ENCODE measurements around the gene CACNA1D.

CACNA1D gene

GRCh38 chr3:53675022-53675697, 180.7 kb downstream of the CACNA1D start:
- intact Hi-C loops (cut with DNase I), result no loop called here
- DNase-seq, result no peak

GRCh38 chr3:53675942-53676341, 181.5 kb downstream of the CACNA1D start:
- intact Hi-C loops (cut with DNase I), result no loop called here

GRCh38 chr3:53677413-53677812, 183.0 kb downstream of the CACNA1D start:
- DNase-seq, result peak in 1 of 10 donors; percentile 71
- intact Hi-C loops (cut with DNase I), result no loop called here

More at GRCh38 chr3:53675942-53676341, 181.5 kb downstream of the CACNA1D start:
- DNase-seq, result peak in 1 of 10 donors; percentile 81

- intact Hi-C loops (cut with DNase I), result no loop called here
- DNase-seq, result peak in 8 of 10 donors; percentile 43 to 93 (median 71)
These were observed 185.6 kb downstream of the CACNA1D start for GRCh38 chr3:53680028-53680427.

- intact Hi-C loops (cut with DNase I), result no loop called here
- no peak for DNase-seq
These were observed 188.4 kb downstream of the CACNA1D start for GRCh38 chr3:53682807-53683206.

GRCh38 chr3:53688066-53688465, 193.7 kb downstream of the CACNA1D start:
- DNase-seq, result no peak
- intact Hi-C loops (cut with DNase I), result no loop called here

- intact Hi-C loops (cut with DNase I), result no loop called here
- no peak for DNase-seq
These were observed 194.6 kb downstream of the CACNA1D start for GRCh38 chr3:53688989-53689388.

GRCh38 chr3:53689681-53690080, 195.3 kb downstream of the CACNA1D start:
- no peak for DNase-seq
- intact Hi-C loops (cut with DNase I), result no loop called here

- intact Hi-C loops (cut with DNase I), result no loop called here
- DNase-seq, result no peak
These were observed 196.1 kb downstream of the CACNA1D start for GRCh38 chr3:53690521-53690920.

GRCh38 chr3:53691349-53691748, 196.9 kb downstream of the CACNA1D start:
- no peak for DNase-seq
- intact Hi-C loops (cut with DNase I), result no loop called here

- no peak for DNase-seq
- intact Hi-C loops (cut with DNase I), result no loop called here
These were observed 197.5 kb downstream of the CACNA1D start for GRCh38 chr3:53691885-53692284.

- DNase-seq, result no peak
- intact Hi-C loops (cut with DNase I), result no loop called here
These were observed 199.0 kb downstream of the CACNA1D start for GRCh38 chr3:53693451-53693850.

GRCh38 chr3:53694046-53694445, 199.6 kb downstream of the CACNA1D start:
- DNase-seq, result no peak
- intact Hi-C loops (cut with DNase I), result no loop called here

- DNase-seq, result no peak
- intact Hi-C loops (cut with DNase I), result no loop called here
These were observed 200.4 kb downstream of the CACNA1D start for GRCh38 chr3:53694666-53695323.

- no peak for DNase-seq
These were observed 200.9 kb downstream of the CACNA1D start for GRCh38 chr3:53695324-53695690.

GRCh38 chr3:53696401-53697172, 202.2 kb downstream of the CACNA1D start:
- intact Hi-C loops (cut with DNase I), result no loop called here
- no peak for DNase-seq

More at GRCh38 chr3:53695324-53695690, 200.9 kb downstream of the CACNA1D start:
- intact Hi-C loops (cut with DNase I), result no loop called here

- DNase-seq, result no peak
- intact Hi-C loops (cut with DNase I), result no loop called here
These were observed 206.0 kb downstream of the CACNA1D start for GRCh38 chr3:53700441-53700840.

GRCh38 chr3:53702776-53703530, 208.5 kb downstream of the CACNA1D start:
- intact Hi-C loops (cut with DNase I), result no loop called here
- no peak for DNase-seq

GRCh38 chr3:53703630-53704362, 209.4 kb downstream of the CACNA1D start:
- no peak for DNase-seq
- intact Hi-C loops (cut with DNase I), result no loop called here

GRCh38 chr3:53704363-53704725, 209.9 kb downstream of the CACNA1D start:
- intact Hi-C loops (cut with DNase I), result no loop called here
- no peak for DNase-seq

All from posterior cingulate gyrus (tissue), 11 donors.